HK-2 (cell line): ENCODE results near the gene KRTAP4-2.
A peak's percentile ranks its signal among the peaks of the same experiment; 100 is the strongest.
"Not testable (repeated sequence)": the region's sequence is repeated elsewhere in the genome, so short reads cannot be mapped to it uniquely, and the experiment has no call there.

Experiments
- DNase-seq: peaks from one replicate; pipeline ENCODE4 v3.0.0-alpha.2; 2018; ENCODE audit not compliant: unreplicated experiment

Gene KRTAP4-2

GRCh38 chr17:41163828-41164227 lies 14.2 kb downstream of the KRTAP4-2 start:
- no peak for DNase-seq

GRCh38 chr17:41160648-41161047 lies 17.4 kb downstream of the KRTAP4-2 start, which contains the start of gene KRTAP4-4:
Gene KRTAP4-4 (minus strand): TSS chr17:41160748. CDS start chr17:41160691, 57 bp downstream.
- DNase-seq = no peak

- DNase-seq = not testable (repeated sequence)
Measured at GRCh38 chr17:41160190-41160589, 17.8 kb downstream of the KRTAP4-2 start.

GRCh38 chr17:41153856-41154255 lies 24.2 kb downstream of the KRTAP4-2 start:
- DNase-seq = no peak

GRCh38 chr17:41151525-41151924 lies 26.5 kb downstream of the KRTAP4-2 start:
- no peak for DNase-seq

- no peak for DNase-seq
Measured at GRCh38 chr17:41150026-41150425, 28.0 kb downstream of the KRTAP4-2 start.

- DNase-seq = no peak
Measured at GRCh38 chr17:41149652-41149985, 28.4 kb downstream of the KRTAP4-2 start, which contains the start of gene KRTAP4-5. Gene KRTAP4-5 (minus strand): TSS chr17:41149825. CDS start chr17:41149767, 58 bp downstream.

- DNase-seq = not testable (repeated sequence)
Measured at GRCh38 chr17:41148971-41149651, 28.9 kb downstream of the KRTAP4-2 start.

GRCh38 chr17:41147531-41148204 lies 30.4 kb downstream of the KRTAP4-2 start:
- DNase-seq = no peak

GRCh38 chr17:41145261-41145660 lies 32.8 kb downstream of the KRTAP4-2 start:
- DNase-seq = no peak

- DNase-seq = no peak
Measured at GRCh38 chr17:41144846-41145245, 33.2 kb downstream of the KRTAP4-2 start.

- DNase-seq = no peak
Measured at GRCh38 chr17:41141361-41141760, 36.7 kb downstream of the KRTAP4-2 start.

- peak; percentile 30 for DNase-seq
Measured at GRCh38 chr17:41140360-41141131, 37.5 kb downstream of the KRTAP4-2 start, which contains the start of gene KRTAP4-6. Gene KRTAP4-6 (minus strand): TSS chr17:41140544. CDS start chr17:41140487, 57 bp downstream.

- not testable (repeated sequence) for DNase-seq
Measured at GRCh38 chr17:41139865-41140264, 38.2 kb downstream of the KRTAP4-2 start.

GRCh38 chr17:41133880-41134735 lies 43.9 kb downstream of the KRTAP4-2 start:
- no peak for DNase-seq

GRCh38 chr17:41131979-41132378 lies 46.0 kb downstream of the KRTAP4-2 start:
- no peak for DNase-seq
